Endothelial cell (in vitro differentiated cells): ENCODE measurements around the gene IL1RAPL2. TPM values are rescaled to one million over a fixed set of nuclear protein-coding genes. Genes with fewer than 3 reads are reported as not detected.

ENCODE experiments used
- DNase-seq: peaks from one replicate; pipeline ENCODE4 v3.0.0; 2021; ENCODE audit warnings: low spot score
- H3K27ac Mint-ChIP-seq: one replicate; pipeline ENCODE4 v1.8.0; 2021; ENCODE audit warnings: mixed read lengths, inconsistent platforms; ENCODE audit not compliant: unreplicated experiment
- H3K27me3 Mint-ChIP-seq: one replicate; pipeline ENCODE4 v1.8.0; 2021; ENCODE audit warnings: mild to moderate bottlenecking, moderate library complexity, mixed read lengths, inconsistent platforms; ENCODE audit not compliant: unreplicated experiment
- H3K36me3 Mint-ChIP-seq: one replicate; pipeline ENCODE4 v1.8.0; 2021; ENCODE audit warnings: mild to moderate bottlenecking, low read depth, mixed read lengths, inconsistent platforms; ENCODE audit not compliant: unreplicated experiment
- H3K4me1 Mint-ChIP-seq: one replicate; pipeline ENCODE4 v1.8.0; 2021; ENCODE audit warnings: mild to moderate bottlenecking, mixed read lengths, inconsistent platforms; ENCODE audit not compliant: unreplicated experiment
- H3K4me3 Mint-ChIP-seq: one replicate; pipeline ENCODE4 v1.8.0; 2021; ENCODE audit warnings: mild to moderate bottlenecking, mixed read lengths, inconsistent platforms; ENCODE audit not compliant: unreplicated experiment
- H3K9me3 Mint-ChIP-seq: one replicate; pipeline ENCODE4 v1.8.0; 2021; ENCODE audit warnings: mixed read lengths, inconsistent platforms; ENCODE audit not compliant: unreplicated experiment
- total RNA-seq: library from RNA; stranded (reverse); fragmentation: NEBNext Ultra II Directional; extraction: Animal tissue kit (Norgen Biotek cat#: 25700); gene quantifications from one replicate; pipeline ENCODE4 v1.2.1, GENCODE V29; 2021; ENCODE audit not compliant: unreplicated experiment
- TF ChIP-seq, protein P1 (sequence below): fragments of 200-600 bp; sonication (generic); IDR thresholded peaks from one replicate; pipeline ENCODE4 v1.5.0; 2021; ENCODE audit warnings: antibody characterized with exemption; ENCODE audit not compliant: unreplicated experiment

Gene IL1RAPL2
- total RNA-seq, 1 donor from 2014 or later = 0.51 TPM

DNA sequence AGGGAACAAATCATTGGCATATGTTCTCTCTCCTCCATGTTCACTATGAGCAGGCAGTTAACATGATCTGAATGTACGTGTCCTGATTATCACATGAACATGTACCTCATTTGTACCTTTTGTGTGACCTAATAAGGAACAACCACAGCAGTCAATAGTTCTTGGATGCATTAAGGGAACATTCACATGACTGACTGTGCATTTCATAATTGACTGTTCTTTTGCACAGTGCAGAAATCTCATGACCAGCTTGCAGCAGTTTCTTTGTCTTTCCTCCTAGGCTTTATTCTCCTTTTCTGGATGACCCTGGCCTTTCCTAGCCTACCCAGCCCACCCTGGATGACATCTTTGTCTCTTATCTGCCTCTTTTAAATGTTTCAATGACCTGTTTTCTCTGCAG is 711.1 kb downstream of the IL1RAPL2 start:
- no peak for DNase-seq
- Mint-ChIP-seq H3K27me3 (peaks cover 4% of the 10 kb centered on the region), H3K9me3 (peaks cover 16% of the 10 kb centered on the region), H3K4me1 (no peaks in the 10 kb centered on the region), H3K27ac (no peak overlapping the region), H3K4me3 (no peak overlapping the region), H3K36me3 (no peaks in the 10 kb centered on the region)
- TF ChIP-seq, protein P1, sequence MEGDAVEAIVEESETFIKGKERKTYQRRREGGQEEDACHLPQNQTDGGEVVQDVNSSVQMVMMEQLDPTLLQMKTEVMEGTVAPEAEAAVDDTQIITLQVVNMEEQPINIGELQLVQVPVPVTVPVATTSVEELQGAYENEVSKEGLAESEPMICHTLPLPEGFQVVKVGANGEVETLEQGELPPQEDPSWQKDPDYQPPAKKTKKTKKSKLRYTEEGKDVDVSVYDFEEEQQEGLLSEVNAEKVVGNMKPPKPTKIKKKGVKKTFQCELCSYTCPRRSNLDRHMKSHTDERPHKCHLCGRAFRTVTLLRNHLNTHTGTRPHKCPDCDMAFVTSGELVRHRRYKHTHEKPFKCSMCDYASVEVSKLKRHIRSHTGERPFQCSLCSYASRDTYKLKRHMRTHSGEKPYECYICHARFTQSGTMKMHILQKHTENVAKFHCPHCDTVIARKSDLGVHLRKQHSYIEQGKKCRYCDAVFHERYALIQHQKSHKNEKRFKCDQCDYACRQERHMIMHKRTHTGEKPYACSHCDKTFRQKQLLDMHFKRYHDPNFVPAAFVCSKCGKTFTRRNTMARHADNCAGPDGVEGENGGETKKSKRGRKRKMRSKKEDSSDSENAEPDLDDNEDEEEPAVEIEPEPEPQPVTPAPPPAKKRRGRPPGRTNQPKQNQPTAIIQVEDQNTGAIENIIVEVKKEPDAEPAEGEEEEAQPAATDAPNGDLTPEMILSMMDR = no peak

DNA sequence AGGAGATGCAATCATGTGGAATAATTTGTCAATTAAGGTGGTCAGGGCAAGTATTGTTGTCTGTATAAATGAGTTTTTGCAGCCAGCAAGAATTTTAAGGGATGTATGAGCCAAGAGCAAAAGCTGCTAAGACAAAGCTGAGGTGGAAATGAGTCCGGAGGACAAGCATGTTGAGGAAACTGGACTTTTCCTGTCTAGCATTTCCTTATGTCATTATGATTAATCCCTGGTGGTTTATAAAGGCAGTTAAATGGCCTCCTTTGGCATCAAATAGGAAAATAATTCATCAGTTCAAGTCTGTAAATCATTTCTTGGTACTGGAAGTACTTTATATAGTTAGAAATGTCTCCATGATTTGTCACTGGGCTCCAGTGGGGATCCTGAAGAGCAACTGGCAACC is 716.1 kb downstream of the IL1RAPL2 start:
- no peaks in the 10 kb centered on the region for H3K36me3 Mint-ChIP-seq

DNA sequence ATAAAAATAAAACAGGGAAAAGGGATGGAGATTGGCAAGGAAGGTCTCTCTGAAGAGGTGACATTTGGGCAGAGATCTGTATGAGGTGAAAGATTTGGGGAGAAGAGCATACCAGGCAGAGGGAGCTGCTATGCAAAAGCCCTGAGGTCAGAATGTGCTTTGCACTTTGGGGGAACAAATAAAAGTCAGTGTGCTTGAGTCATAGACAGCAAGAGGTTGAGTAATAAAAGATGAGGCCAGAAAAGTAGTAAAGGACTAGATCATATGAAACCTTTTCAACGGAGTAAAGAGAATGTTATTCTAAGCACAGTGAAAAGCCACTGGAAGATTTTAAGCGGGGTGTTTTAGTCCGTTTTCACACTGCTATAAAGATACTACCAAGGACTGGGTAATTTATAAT is 731.0 kb downstream of the IL1RAPL2 start:
- no peak for DNase-seq
- no peaks in the 10 kb centered on the region for H3K4me1 Mint-ChIP-seq
- H3K27ac Mint-ChIP-seq = no peak overlapping the region
- peaks cover 5% of the 10 kb centered on the region for H3K9me3 Mint-ChIP-seq
- no peak overlapping the region for H3K4me3 Mint-ChIP-seq
- TF ChIP-seq, protein P1 = no peak
- no peaks in the 10 kb centered on the region for H3K27me3 Mint-ChIP-seq
- H3K36me3 Mint-ChIP-seq = no peaks in the 10 kb centered on the region

More for the DNA sequence above, 716.1 kb downstream of the IL1RAPL2 start:
- TF ChIP-seq, protein P1 = no peak
- H3K9me3 Mint-ChIP-seq = peaks cover 14% of the 10 kb centered on the region
- H3K4me3 Mint-ChIP-seq = no peak overlapping the region
- H3K27ac Mint-ChIP-seq = no peak overlapping the region
- H3K27me3 Mint-ChIP-seq = peaks cover 4% of the 10 kb centered on the region
- no peak for DNase-seq
- H3K4me1 Mint-ChIP-seq = no peaks in the 10 kb centered on the region

DNA sequence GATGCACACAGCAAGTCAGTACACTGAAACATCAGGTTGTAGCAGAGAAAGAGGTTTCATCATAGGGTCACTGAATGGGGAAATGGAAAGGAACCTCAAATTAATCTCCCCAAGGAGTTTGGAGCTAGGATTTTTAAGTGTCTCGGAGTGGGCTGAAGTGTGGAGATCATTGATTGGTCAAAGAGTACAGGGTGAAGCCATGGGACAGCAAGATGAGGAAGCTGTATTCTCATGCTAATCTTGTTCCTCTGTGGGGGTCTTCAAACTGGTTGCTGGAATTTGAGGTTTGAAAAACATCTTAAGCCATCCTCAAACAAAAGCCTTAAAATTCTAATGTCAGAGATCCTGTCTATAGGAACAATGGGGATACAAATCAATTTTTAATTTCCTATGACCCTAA is 733.3 kb downstream of the IL1RAPL2 start:
- no peaks in the 10 kb centered on the region for H3K27me3 Mint-ChIP-seq
- H3K4me1 Mint-ChIP-seq = no peaks in the 10 kb centered on the region
- no peaks in the 10 kb centered on the region for H3K36me3 Mint-ChIP-seq
- TF ChIP-seq, protein P1 = no peak
- DNase-seq = no peak
- no peak overlapping the region for H3K4me3 Mint-ChIP-seq
- no peak overlapping the region for H3K27ac Mint-ChIP-seq
- peaks cover 5% of the 10 kb centered on the region for H3K9me3 Mint-ChIP-seq

DNA sequence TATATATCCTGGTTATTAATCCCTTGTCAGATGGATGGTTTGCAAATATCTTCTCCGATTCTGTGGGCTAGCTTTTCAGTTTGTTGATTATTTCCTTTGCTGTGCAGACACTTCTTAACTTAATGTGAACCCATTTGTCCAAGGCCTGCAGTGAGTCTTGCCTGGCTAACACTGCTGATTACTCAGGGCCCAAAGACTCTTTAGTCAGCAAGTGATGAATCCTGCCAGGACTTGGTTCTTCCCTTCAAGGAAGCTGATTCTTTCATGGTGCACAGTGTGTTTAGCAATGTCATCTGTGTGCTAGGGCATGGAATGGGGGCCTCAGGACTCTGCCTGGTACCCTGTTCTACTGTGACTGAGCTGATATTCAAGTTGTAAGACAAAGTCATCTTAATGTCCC is 736.2 kb downstream of the IL1RAPL2 start:
- no peak overlapping the region for H3K27ac Mint-ChIP-seq

More for the DNA sequence above, 736.2 kb downstream of the IL1RAPL2 start:
- no peaks in the 10 kb centered on the region for H3K36me3 Mint-ChIP-seq
- H3K27me3 Mint-ChIP-seq = peaks cover 3% of the 10 kb centered on the region
- DNase-seq = no peak
- no peaks in the 10 kb centered on the region for H3K4me1 Mint-ChIP-seq
- no peak overlapping the region for H3K4me3 Mint-ChIP-seq
- H3K9me3 Mint-ChIP-seq = peaks cover 5% of the 10 kb centered on the region
- TF ChIP-seq, protein P1 = no peak
